Measurements from ENCODE around the gene THBS2. TPM values are rescaled to one million over a fixed set of nuclear protein-coding genes. Genes with fewer than 3 reads are reported as not detected.

The THBS2 gene
- total RNA-seq (2012; rRNA removed), result 101 and 113 TPM in 2 replicates
- polyA plus RNA-seq (2012; rRNA removed), result 97.3 and 106 TPM in 2 replicates
- polyA plus RNA-seq (2012; cell fraction: cytosol; rRNA removed), result 99.4 and 135 TPM in 2 replicates
- polyA plus RNA-seq (2012; cell fraction: nucleus; rRNA removed; ENCODE audit: low replicate concordance), result 137 and 172 TPM in 2 replicates
- percentile 78 among the genes with signal in this experiment for Bru-seq, nascent RNA
- percentile 92 among the genes with signal in this experiment for BruChase-seq, experiment 1, labeled RNA remaining after a 6-hour chase
- percentile 91 among the genes with signal in this experiment for BruChase-seq, experiment 2, labeled RNA remaining after a 2-hour chase
- long read RNA-seq, full-length matches to known transcripts, result 91 of 256 reads
- long read RNA-seq, partial matches to known transcripts, result 136 of 256 reads
- long read RNA-seq, other reads (novel, unspliced or antisense), result 29 of 256 reads

- Histone ChIP-seq H2BK15ac (ENCODE audit: low read depth, low read length) (peak within 1 kb of the TSS; percentile 51; the same call in 2 of the 3 replicates), H4K20me1 (ENCODE audit: insufficient read depth, low read length) (no peaks in the 10 kb centered on the region), H4K5ac (ENCODE audit: low read depth, low read length) (peak within 1 kb of the TSS; percentile 56; the same call in 1 of the 2 replicates), H3K9ac (ENCODE audit: low read depth, low read length) (peak within 1 kb of the TSS; percentile 77), H4K91ac (ENCODE audit: insufficient read depth, low read depth, low read length) (no peak within 1 kb of the TSS), H3K23ac (ENCODE audit: low read depth, low read length) (peak within 1 kb of the TSS; percentile 72), H2AK9ac (replicated peaks; ENCODE audit: low read depth, low read length, poor library complexity) (peak within 1 kb of the TSS; percentile 73), H3K27me3 (ENCODE audit: control insufficient read depth, insufficient read depth, low read length) (no peaks in the 10 kb centered on the region), H3K14ac (replicated peaks; ENCODE audit: low read depth, low read length) (peak within 1 kb of the TSS; percentile 38; the same call in 1 of the 2 replicates), H3K4ac (ENCODE audit: low read depth, low read length) (peak within 1 kb of the TSS; percentile 39), H3K79me1 (ENCODE audit: low read depth in 1 of 2, low read length in 2 of 2) (peaks cover 9 to 14% of the 10 kb centered on the region in 2 experiments; a peak in 2 of 4 replicates), H3K4me3 (ENCODE audit: insufficient read depth, low read depth, low read length) (peak within 1 kb of the TSS; percentile 68), H3K9me1 (ENCODE audit: insufficient read depth, low read length) (peaks cover 5% of the 10 kb centered on the region; the same call in 1 of the 2 replicates), H2AFZ (replicated peaks; ENCODE audit: low read length, poor library complexity) (peak within 1 kb of the TSS; percentile 88), H3K9me3 (ENCODE audit: control insufficient read depth, insufficient read depth, low read length) (peaks cover 2% of the 10 kb centered on the region; the same call in 1 of the 2 replicates), H2BK120ac (ENCODE audit: low read depth, low read length) (peak within 1 kb of the TSS; percentile 23), H2BK5ac (ENCODE audit: low read depth, low read length, poor library complexity, severe bottlenecking) (peak within 1 kb of the TSS; percentile 10), H3K4me2 (ENCODE audit: low read depth, low read length) (peak within 1 kb of the TSS; percentile 96), H2AK5ac (ENCODE audit: low read depth, low read length) (peak within 1 kb of the TSS; percentile 36), H3K18ac (ENCODE audit: low read depth, low read length) (peak within 1 kb of the TSS; percentile 47), H3K56ac (ENCODE audit: extremely low read depth, insufficient read depth, low read length) (0 out of 2 replicates have a peak within 1 kb of the TSS, but pooled peaks have one; percentile 51), H3K4me1 (ENCODE audit: control insufficient read depth, insufficient read depth, low read length) (peaks cover 15% of the 10 kb centered on the region), H4K8ac (ENCODE audit: low read depth in 2 of 2, low read length in 2 of 2) (peak within 1 kb of the TSS; percentile 31 to 42; a peak in 2 of 4 replicates), H2BK20ac (ENCODE audit: low read depth, low read length) (peak within 1 kb of the TSS; percentile 29; the same call in 1 of the 2 replicates), H3K36me3 (ENCODE audit: control insufficient read depth, insufficient read depth, low read length) (peaks cover 7% of the 10 kb centered on the region; the same call in 1 of the 2 replicates), H3K27ac (ENCODE audit: insufficient read depth, low read length) (peak within 1 kb of the TSS; percentile 51)
- ChIA-PET POLR2A (ENCODE audit: unreplicated experiment) (no interaction called here), CTCF (no interaction called here)
- BruUV-seq (replicated peaks), result TSS peak; percentile 79
- peak; percentile 77 for ATAC-seq (ENCODE audit: low read depth)
- DNase-seq, result peak; percentile 93
- peak; percentile 95 for TF ChIP-seq POLR2A (IDR thresholded peaks at IDR 0.05; ENCODE audit: low read depth, low read length)
- no peak; the same call in 1 of the 2 replicates for TF ChIP-seq RAD21 (IDR thresholded peaks at IDR 0.05; ENCODE audit: low read length)
- peak; percentile 59 for TF ChIP-seq USF2 (IDR thresholded peaks at IDR 0.05; ENCODE audit: low read depth, low read length)
- TF ChIP-seq CHD1 (IDR thresholded peaks at IDR 0.05; ENCODE audit: low read depth, low read length), result no peak
- peak; percentile 42; the same call in 1 of the 2 replicates for TF ChIP-seq BHLHE40 (IDR thresholded peaks at IDR 0.05; ENCODE audit: low read depth, low read length)
- TF ChIP-seq MXI1 (IDR thresholded peaks at IDR 0.05; ENCODE audit: borderline replicate concordance, low read depth, low read length), result peak; percentile 94
- intact Hi-C loops (cut with micrococcal nuclease) (loop anchor here (2.0 to 5.0 kb wide), 7 partner anchors 73 to 449 kb away; partner anchors contain the start of genes C6orf120 and WDR27), in situ Hi-C loops (cut with MboI; ENCODE audit: low sequenced_read_pairs) (no loop called here), dilution Hi-C loops (cut with HindIII; ENCODE audit: low sequenced_read_pairs, unreplicated experiment) (no loop called here)
- WGBS, 2 experiments (ENCODE audit: extremely low coverage in 2 of 2, insufficient read length in 1 of 2), result 1% methylated on average over 13 of the region's 34 CpGs; no CpG with 5 or more reads in 1 of the 2 experiments
Measured at GRCh38 chr6:169253337-169254238, at the start of gene THBS2. TSS of gene THBS2 (minus strand) at chr6:169253846. CDS start at chr6:169250784, 3,062 bp downstream.
